HG03558 (cell line): Measurements from ENCODE around the gene TAGAP.
"Not testable (repeated sequence)": the region's sequence is repeated elsewhere in the genome, so short reads cannot be mapped to it uniquely, and the experiment has no call there.

Source experiments
- ATAC-seq: cut with Tn5 transposase; IDR thresholded peaks from one replicate; pipeline ENCODE4 v1.9.1; 2021; ENCODE audit warnings: moderate number of reproducible peaks; ENCODE audit not compliant: unreplicated experiment; ENCODE audit errors: extremely low read depth

TAGAP gene

GRCh38 chr6:159047891-159048685 lies 3.3 kb upstream of the TAGAP start:
- ATAC-seq: no peak

GRCh38 chr6:159045801-159046200 lies 1.0 kb upstream of the TAGAP start:
- ATAC-seq: no peak

- no peak for ATAC-seq
These were observed 844 bp downstream of the TAGAP start for GRCh38 chr6:159043947-159044346.

GRCh38 chr6:159043251-159043650 lies 1.5 kb downstream of the TAGAP start:
- ATAC-seq: no peak

DNA sequence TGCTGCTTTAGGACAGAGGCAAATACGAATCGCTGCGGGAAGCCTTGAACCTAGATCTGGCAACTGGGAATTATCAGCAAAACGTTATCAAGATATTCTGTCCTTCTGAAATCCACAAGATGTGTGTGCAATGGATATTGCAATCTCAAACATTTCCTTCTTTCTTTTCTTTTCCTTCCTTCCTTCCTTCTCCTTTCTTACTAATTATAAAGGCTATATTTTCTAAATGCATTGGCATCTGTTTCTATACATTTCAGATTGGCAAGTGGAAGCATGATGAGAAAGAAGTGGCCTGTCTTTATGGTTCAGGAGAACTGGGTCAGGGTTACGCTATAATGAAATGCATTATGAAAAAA lies 2.0 kb downstream of the TAGAP start:
- no peak for ATAC-seq

- no peak for ATAC-seq
These were observed 2.6 kb downstream of the TAGAP start for GRCh38 chr6:159042003-159042825.

- no peak for ATAC-seq
These were observed 3.6 kb downstream of the TAGAP start for GRCh38 chr6:159041181-159041580.

DNA sequence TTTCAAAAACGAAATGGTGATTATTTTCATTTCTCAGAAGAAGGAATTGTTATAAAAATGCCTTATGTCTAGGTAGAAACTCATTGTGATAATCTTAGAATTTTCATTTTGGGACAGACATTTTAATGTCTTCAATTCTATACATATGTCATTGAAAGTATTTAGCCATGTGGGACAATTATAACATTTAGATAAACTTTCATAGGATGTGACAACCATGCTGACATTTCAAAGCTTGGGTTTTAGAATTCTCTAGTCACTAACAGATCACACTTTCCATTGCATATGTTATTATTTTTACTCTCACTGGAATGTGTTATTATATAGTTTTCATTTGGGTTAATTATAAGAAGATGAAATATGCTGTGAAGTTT lies 4.9 kb downstream of the TAGAP start:
- no peak for ATAC-seq

DNA sequence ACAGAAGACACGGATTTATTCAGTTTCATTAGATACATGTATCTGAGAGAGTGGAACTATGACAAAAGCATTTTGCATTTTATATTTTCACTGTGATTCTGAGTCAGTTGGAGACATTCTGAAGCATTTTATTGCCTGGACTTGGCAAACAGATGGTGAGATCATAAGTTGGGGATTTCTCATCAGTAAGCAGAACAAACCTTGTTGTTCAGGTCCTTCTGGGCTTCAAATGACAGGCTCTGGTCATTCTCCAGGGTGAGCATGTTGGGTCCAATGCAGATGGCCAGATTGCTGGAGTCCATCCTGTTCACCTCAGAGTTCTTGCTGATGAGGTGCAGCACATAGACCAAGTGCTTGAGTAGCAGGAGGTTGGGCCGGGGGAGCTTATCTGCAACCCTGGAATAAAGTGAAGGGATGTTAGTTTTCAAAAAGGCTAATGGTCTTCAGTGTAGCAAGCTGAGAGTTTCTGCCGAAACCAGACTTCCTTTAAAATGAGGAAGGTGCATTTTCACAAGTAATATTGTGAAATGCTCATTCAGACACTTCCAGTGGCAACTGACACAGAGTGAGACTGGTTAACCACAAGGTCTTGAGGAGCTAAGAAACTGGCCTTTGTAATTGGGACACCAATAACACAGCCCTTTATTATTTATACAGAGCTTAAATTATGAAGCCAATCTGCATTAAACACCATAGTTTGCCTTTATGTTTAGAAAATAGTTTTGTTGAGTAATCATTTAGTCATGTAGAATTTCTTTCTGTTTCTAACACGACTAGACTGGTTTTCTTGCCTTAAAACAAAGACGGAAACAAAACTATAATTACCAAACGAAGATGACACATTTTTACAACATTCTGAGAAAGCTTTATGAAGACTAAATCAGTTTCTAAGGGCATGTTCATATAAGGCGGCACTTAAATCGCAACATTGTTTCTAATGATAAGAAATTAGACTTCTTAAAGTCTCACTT lies 5.6 kb downstream of the TAGAP start:
- ATAC-seq: peak; percentile 70

DNA sequence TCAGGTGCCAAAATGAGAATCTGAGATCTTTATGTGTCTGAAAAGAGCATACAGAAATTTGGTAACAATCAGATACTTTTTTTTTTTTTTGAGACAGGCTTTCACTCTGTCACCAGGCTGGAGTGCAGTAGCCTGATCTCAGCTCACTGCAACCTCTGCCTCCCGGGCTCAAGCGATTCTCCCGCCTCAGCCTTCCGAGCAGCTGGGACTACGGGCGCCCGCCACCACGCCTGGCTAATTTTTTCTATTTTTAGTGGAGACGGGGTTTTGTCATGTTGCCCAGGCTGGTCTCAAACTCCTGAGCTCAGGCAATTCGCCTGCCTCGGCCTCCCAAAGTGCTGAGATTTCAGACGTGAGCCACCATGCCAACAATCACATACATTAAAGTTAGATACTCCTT lies 6.5 kb downstream of the TAGAP start:
- ATAC-seq: not testable (repeated sequence)

- no peak for ATAC-seq
These were observed 7.0 kb downstream of the TAGAP start for GRCh38 chr6:159037756-159038290.

DNA sequence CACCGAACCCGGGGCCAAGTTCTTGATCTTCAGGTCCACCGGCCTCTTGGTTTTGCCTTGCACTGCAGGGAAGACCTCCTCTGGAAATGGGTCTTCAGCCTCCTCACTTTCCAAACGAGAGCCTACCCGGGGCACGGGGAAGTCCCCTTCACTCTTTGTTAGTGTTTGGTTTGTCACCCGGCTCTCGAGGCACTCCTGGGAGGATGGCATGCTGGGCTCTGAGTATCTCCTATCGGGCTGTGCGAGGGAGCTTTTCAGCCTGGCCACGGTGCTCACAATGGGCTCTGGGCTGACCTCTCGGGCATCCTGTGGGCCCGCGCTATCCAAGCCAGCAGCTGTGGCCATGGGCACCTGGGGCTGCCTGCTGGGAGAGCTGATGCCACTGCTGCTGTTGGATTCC lies 8.1 kb downstream of the TAGAP start:
- ATAC-seq: no peak

DNA sequence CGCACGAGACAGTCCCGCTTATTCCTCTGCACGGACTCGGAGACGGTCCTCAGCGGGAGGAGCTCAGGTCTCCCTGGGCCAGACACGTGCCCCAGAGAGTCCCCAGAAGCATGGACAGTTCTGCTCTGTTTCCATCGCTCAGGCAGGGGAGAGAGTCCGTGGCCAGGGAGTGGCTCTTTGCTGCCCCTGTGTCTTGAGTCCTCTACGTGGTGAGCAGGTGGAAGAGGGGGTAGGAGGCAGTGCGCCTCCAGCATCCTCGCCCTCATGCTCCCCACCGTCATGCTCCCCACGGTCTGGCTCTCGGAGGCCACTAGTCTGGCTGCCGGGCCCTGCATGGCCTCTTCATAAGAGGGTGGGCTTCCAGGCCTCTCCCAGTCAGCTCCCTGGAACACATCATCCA lies 8.9 kb downstream of the TAGAP start:
- no peak for ATAC-seq

DNA sequence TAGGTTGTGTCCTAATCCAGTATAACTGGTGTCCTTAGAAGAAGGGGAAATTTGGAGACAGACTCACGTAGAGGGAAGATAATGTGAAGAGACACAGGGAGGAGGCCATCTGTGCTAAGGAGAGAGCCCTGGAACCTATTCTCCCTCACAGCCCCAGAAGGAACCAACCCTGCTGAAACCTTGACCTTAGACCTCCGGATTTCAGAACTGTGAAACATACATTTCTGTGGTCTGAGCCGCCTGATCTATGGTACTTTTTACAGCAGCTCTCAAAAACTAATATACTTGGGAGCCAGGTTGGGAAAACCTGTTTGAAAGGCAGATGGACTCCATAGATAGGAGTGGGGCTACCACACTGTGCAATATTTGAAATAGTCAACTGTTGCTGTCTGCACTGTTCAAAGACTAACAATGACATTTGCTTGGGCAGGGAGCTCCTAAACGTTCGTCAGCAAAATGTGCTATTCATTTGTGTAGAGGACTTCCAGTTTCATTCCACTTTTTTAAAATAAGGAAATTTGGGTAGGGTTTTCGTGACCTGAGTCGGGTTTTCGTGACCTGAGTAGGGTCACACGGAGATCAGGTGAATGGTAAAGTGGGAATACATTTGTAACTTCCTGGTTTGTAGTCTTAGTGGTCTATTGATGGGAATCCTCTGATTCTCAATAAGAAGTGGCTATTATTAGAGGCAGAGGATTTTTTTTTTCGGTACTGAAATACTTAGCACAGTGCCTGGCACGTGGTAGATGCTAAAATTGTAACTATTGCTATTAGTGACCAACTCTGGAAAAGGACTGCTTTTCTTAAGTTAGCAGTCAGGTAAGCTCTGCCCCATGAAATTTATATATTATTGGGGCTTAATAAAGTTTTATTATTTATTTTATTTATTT lies 11.4 kb downstream of the TAGAP start:
- no peak for ATAC-seq

DNA sequence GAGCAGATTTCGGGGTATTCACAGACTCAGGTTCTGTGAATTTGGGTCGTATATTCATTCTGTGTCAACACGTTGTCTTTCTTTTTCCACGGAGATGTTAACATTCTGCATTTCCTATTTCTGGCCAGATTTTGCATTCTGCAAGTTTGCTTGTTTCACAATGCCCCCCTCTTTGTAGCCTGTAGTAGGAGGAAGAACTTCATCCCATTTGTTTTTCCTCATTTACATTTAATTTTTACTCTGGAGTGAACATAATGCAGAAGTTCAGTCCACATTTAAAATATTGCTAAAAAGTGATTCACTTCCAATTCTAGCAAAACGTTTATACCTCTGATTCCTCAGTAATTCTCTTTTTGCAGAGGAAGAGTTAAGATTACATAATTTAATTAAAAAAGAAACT lies 12.9 kb downstream of the TAGAP start:
- no peak for ATAC-seq

GRCh38 chr6:159030168-159030567 lies 14.6 kb downstream of the TAGAP start:
- ATAC-seq: no peak

GRCh38 chr6:159025224-159025623 lies 19.6 kb downstream of the TAGAP start:
- ATAC-seq: not testable (repeated sequence)

GRCh38 chr6:159023893-159024292 lies 20.9 kb downstream of the TAGAP start:
- no peak for ATAC-seq

- no peak for ATAC-seq
These were observed 24.8 kb downstream of the TAGAP start for GRCh38 chr6:159020011-159020410.
